H1 (cell line): ENCODE data around the gene BTBD7. TPM values are rescaled to one million over a fixed set of nuclear protein-coding genes. Genes with fewer than 3 reads are reported as not detected.

ENCODE experiments used
- CTCF ChIA-PET: fragments of 300-600 bp; sonication (Branson Sonifier 250); formaldehyde crosslinking; loops from one replicate; lab custom pipeline; 2021; ENCODE audit not compliant: partially characterized antibody; lab: Charles Lee
- POLR2A ChIA-PET: fragments of 300-600 bp; sonication (Branson Sonifier 250); formaldehyde crosslinking; loops from one replicate; lab custom pipeline; 2021; ENCODE audit warnings: inconsistent platforms; ENCODE audit not compliant: partially characterized antibody; lab: Charles Lee
- DNase-seq, 2 experiments: peaks; one replicate each; pipeline versions ENCODE4 v3.0.0 to v3.0.0-alpha.2; 2010 to 2022; ENCODE audit warnings: low spot score in 2 of 2, low read depth in 1 of 2, mixed read lengths in 1 of 2
- FAIRE-seq: peaks from 2 replicates; lab custom pipeline; 2011; peaks lifted over from hg19 to GRCh38; lab: Jason Lieb, UNC
- H2AFZ ChIP-seq: 2 replicates; pipeline ENCODE4 v1.8.1; 2012; ENCODE audit warnings: low read length, inconsistent platforms
- H2AK5ac ChIP-seq: 2 replicates; pipeline ENCODE4 v1.6.1; 2013; ENCODE audit warnings: low read depth, low read length
- H2BK120ac ChIP-seq: replicated peaks from 2 replicates; pipeline ENCODE3; 2013; ENCODE audit warnings: low read depth, low read length, inconsistent platforms
- H2BK12ac ChIP-seq: 2 replicates; pipeline ENCODE4 v1.6.1; 2013; ENCODE audit warnings: low read depth, low read length
- H2BK15ac ChIP-seq: 2 replicates; pipeline ENCODE4 v1.6.1; 2013; ENCODE audit warnings: low read length
- H2BK20ac ChIP-seq: 2 replicates; pipeline ENCODE4 v1.6.1; 2013; ENCODE audit warnings: low read length
- H2BK5ac ChIP-seq: 2 replicates; pipeline ENCODE4 v1.6.1; 2013; ENCODE audit warnings: low read depth, low read length
- H3K14ac ChIP-seq: 2 replicates; pipeline ENCODE4 v1.6.1; 2013; ENCODE audit warnings: inconsistent platforms; ENCODE audit not compliant: insufficient read length
- H3K18ac ChIP-seq: 2 replicates; pipeline ENCODE4 v1.6.1; 2013; ENCODE audit warnings: low read length; ENCODE audit errors: extremely low read depth
- H3K23ac ChIP-seq: 2 replicates; pipeline ENCODE4 v1.6.1; 2013; ENCODE audit warnings: inconsistent platforms; ENCODE audit not compliant: insufficient read length
- H3K23me2 ChIP-seq: 2 replicates; pipeline ENCODE4 v1.6.1; 2013; ENCODE audit warnings: low read depth, low read length
- H3K27ac ChIP-seq: 2 replicates; pipeline ENCODE4 v1.6.1; 2011; ENCODE audit warnings: low read depth, low read length, inconsistent platforms
- H3K27me3 ChIP-seq, 4 experiments: replicated peaks in 1 of 4; 1 replicate in 1 of 4; 2 replicates in 3 of 4; pipeline versions ENCODE4 v1.6.1 to v1.8.1; 2011 to 2013; ENCODE audit warnings: low read length in 3 of 4, mild to moderate bottlenecking in 3 of 4, inconsistent platforms in 2 of 4, mixed read lengths in 2 of 4, moderate library complexity in 1 of 4; ENCODE audit not compliant: control insufficient read depth in 3 of 4, insufficient read depth in 3 of 4; ENCODE audit errors: extremely low read depth in 1 of 4
- H3K36me3 ChIP-seq, 4 experiments: 2 replicates each; pipeline versions ENCODE4 v1.6.1 to v1.8.1; 2011 to 2013; ENCODE audit warnings: mild to moderate bottlenecking in 4 of 4, low read length in 3 of 4, moderate library complexity in 2 of 4, control low read depth in 1 of 4, inconsistent platforms in 1 of 4; ENCODE audit not compliant: insufficient read depth in 4 of 4, control insufficient read depth in 2 of 4
- H3K4ac ChIP-seq: replicated peaks from 2 replicates; pipeline ENCODE3; 2013; ENCODE audit warnings: low read length, low read depth, mixed read lengths, inconsistent platforms; ENCODE audit not compliant: insufficient read length
- H3K4me1 ChIP-seq, 4 experiments: replicated peaks in 1 of 4; 1 replicate in 1 of 4; 2 replicates in 3 of 4; pipeline versions ENCODE4 v1.6.1 to v1.8.1; 2011 to 2013; ENCODE audit warnings: low read length in 3 of 4, inconsistent platforms in 2 of 4, mixed read lengths in 1 of 4; ENCODE audit not compliant: insufficient read depth in 4 of 4, control insufficient read depth in 3 of 4
- H3K4me2 ChIP-seq, 2 experiments: 2 replicates each; pipeline versions ENCODE4 v1.6.1 to v1.8.1; 2011 to 2013; ENCODE audit warnings: low read depth in 2 of 2, low read length in 2 of 2, control low read depth in 1 of 2, inconsistent platforms in 1 of 2, mild to moderate bottlenecking in 1 of 2; ENCODE audit not compliant: insufficient read depth in 1 of 2
- H3K4me3 ChIP-seq, 4 experiments: fragments of 200-600, 300-600 bp in 1 of 4; sonication (generic), shearing (Covaris generic), sonication (Bioruptor Twin) in 1 of 4; 2 replicates each; pipeline versions ENCODE4 v1.5.1 to v1.8.1; 2011 to 2016; ENCODE audit warnings: low read length in 4 of 4, low read depth in 3 of 4, control low read depth in 2 of 4, inconsistent platforms in 2 of 4, mild to moderate bottlenecking in 2 of 4, mixed read lengths in 1 of 4, moderate library complexity in 1 of 4; ENCODE audit not compliant: insufficient read depth in 2 of 4; ENCODE audit errors: extremely low read depth in 1 of 4
- H3K56ac ChIP-seq: replicated peaks from 2 replicates; pipeline ENCODE3; 2013; ENCODE audit warnings: low read depth, mild to moderate bottlenecking, mixed read lengths, low read length, inconsistent platforms; ENCODE audit not compliant: insufficient read length
- H3K79me1 ChIP-seq: 2 replicates; pipeline ENCODE4 v1.6.1; 2013; ENCODE audit warnings: low read depth, low read length, control low read depth
- H3K79me2 ChIP-seq, 2 experiments: 2 replicates each; pipeline versions ENCODE4 v1.6.1 to v1.8.1; 2012 to 2013; ENCODE audit warnings: low read length in 2 of 2, mild to moderate bottlenecking in 2 of 2, inconsistent platforms in 1 of 2; ENCODE audit not compliant: insufficient read depth in 2 of 2, control insufficient read depth in 1 of 2
- H3K9ac ChIP-seq, 4 experiments: replicated peaks in 1 of 4; 1 replicate in 1 of 4; 2 replicates in 3 of 4; pipeline versions ENCODE4 v1.6.1 to v1.8.1; 2011 to 2013; ENCODE audit warnings: low read depth in 3 of 4, low read length in 3 of 4, control low read depth in 2 of 4, mild to moderate bottlenecking in 2 of 4, moderate library complexity in 2 of 4, inconsistent platforms in 1 of 4; ENCODE audit errors: extremely low read depth in 1 of 4
- H3K9me3 ChIP-seq, 2 experiments: 2 replicates each; pipeline versions ENCODE4 v1.6.1 to v1.8.1; 2012 to 2013; ENCODE audit warnings: mild to moderate bottlenecking in 2 of 2, moderate library complexity in 2 of 2, control low read depth in 1 of 2, inconsistent platforms in 1 of 2, low read depth in 1 of 2, low read length in 1 of 2, mixed read lengths in 1 of 2; ENCODE audit not compliant: insufficient read depth in 2 of 2
- H4K20me1 ChIP-seq, 2 experiments: replicated peaks in 1 of 2; 2 replicates each; pipeline versions ENCODE3 to v1.8.1; 2011 to 2013; ENCODE audit warnings: inconsistent platforms in 2 of 2, low read length in 2 of 2, mild to moderate bottlenecking in 1 of 2; ENCODE audit not compliant: insufficient read depth in 2 of 2, control insufficient read depth in 1 of 2
- H4K5ac ChIP-seq: 2 replicates; pipeline ENCODE4 v1.6.1; 2013; ENCODE audit warnings: low read length, low read depth, mixed read lengths, inconsistent platforms; ENCODE audit not compliant: insufficient read length
- H4K8ac ChIP-seq: 2 replicates; pipeline ENCODE4 v1.8.0; 2013; ENCODE audit warnings: mild to moderate bottlenecking, moderate library complexity, low read length, inconsistent platforms; ENCODE audit not compliant: insufficient read depth; ENCODE audit errors: extremely low read depth
- H4K91ac ChIP-seq: replicated peaks from 2 replicates; pipeline ENCODE3; 2013; ENCODE audit warnings: low read length, mixed read lengths, inconsistent platforms; ENCODE audit not compliant: insufficient read length
- ATF2 ChIP-seq: IDR thresholded peaks from 2 replicates; pipeline ENCODE4 v1.6.1; 2012; ENCODE audit warnings: low read length, inconsistent platforms
- BRCA1 ChIP-seq: IDR thresholded peaks from 2 replicates; pipeline ENCODE4 v1.6.1; 2012; ENCODE audit warnings: low read depth, low read length, improper control_type of control experiment
- CHD2 ChIP-seq: IDR thresholded peaks from 2 replicates; pipeline ENCODE4 v1.6.1; 2012; ENCODE audit warnings: low read length, improper control_type of control experiment
- GTF2F1 ChIP-seq: IDR thresholded peaks from 2 replicates; pipeline ENCODE4 v1.6.1; 2012; ENCODE audit warnings: low read depth, low read length, improper control_type of control experiment, borderline replicate concordance
- HDAC2 ChIP-seq, 2 experiments: fragments of 300-600 bp in 1 of 2; sonication (generic) in 1 of 2; IDR thresholded peaks; 2 replicates each; pipeline ENCODE4 v1.6.1; 2011 to 2012; ENCODE audit warnings: low read depth in 2 of 2, low read length in 2 of 2, mild to moderate bottlenecking in 2 of 2, moderate library complexity in 2 of 2, borderline replicate concordance in 1 of 2, inconsistent platforms in 1 of 2
- POLR2A ChIP-seq, 2 experiments: IDR thresholded peaks; 1 replicate in 1 of 2; 2 replicates in 1 of 2; pipeline ENCODE4 v1.6.1; 2011; ENCODE audit warnings: low read depth in 2 of 2, low read length in 2 of 2, mild to moderate bottlenecking in 2 of 2; ENCODE audit errors: control extremely low read depth in 1 of 2
- RXRA ChIP-seq: IDR thresholded peaks from 2 replicates; pipeline ENCODE4 v1.6.1; 2011; ENCODE audit warnings: low read depth, mild to moderate bottlenecking, low read length, moderate library complexity; ENCODE audit not compliant: insufficient read depth
- SAP30 ChIP-seq: fragments of 300-600 bp; sonication (generic); IDR thresholded peaks from 2 replicates; pipeline ENCODE4 v1.7.1; 2012; ENCODE audit warnings: low read length, moderate library complexity, mild to moderate bottlenecking, inconsistent platforms; ENCODE audit not compliant: insufficient read depth, insufficient replicate concordance
- SP2 ChIP-seq: IDR thresholded peaks from 2 replicates; pipeline ENCODE4 v1.6.1; 2012; ENCODE audit warnings: mild to moderate bottlenecking, low read length, inconsistent platforms
- SRF ChIP-seq: IDR thresholded peaks from 2 replicates; pipeline ENCODE4 v1.6.1; 2011; ENCODE audit warnings: mild to moderate bottlenecking, low read depth, low read length, moderate library complexity
- TAF7 ChIP-seq: optimal IDR thresholded peaks from 2 replicates; pipeline ENCODE3; 2011; ENCODE audit warnings: low read depth, mild to moderate bottlenecking, inconsistent platforms, low read length, moderate library complexity, borderline replicate concordance
- TCF12 ChIP-seq: IDR thresholded peaks from 2 replicates; pipeline ENCODE4 v1.6.1; 2011; ENCODE audit warnings: low read depth, mild to moderate bottlenecking, low read length
- ZNF274 ChIP-seq: IDR thresholded peaks from 2 replicates; pipeline ENCODE4 v1.7.0; 2012; ENCODE audit warnings: low read length, borderline replicate concordance; ENCODE audit errors: extremely low read depth
- WGBS, 2 experiments: shearing (Covaris generic) in 1 of 2; methylation state at CpG; one replicate each; pipeline versions ENCODE4 v1.1.6 to v1.1.7; 2013 to 2015; ENCODE audit warnings: low lambda C conversion rate in 2 of 2, mixed read lengths in 2 of 2, inconsistent platforms in 1 of 2, low coverage in 1 of 2, missing lambda C conversion rate in 1 of 2; ENCODE audit not compliant: insufficient replicate concordance in 2 of 2, insufficient coverage in 1 of 2, insufficient read length in 1 of 2; ENCODE audit errors: extremely low coverage in 1 of 2, missing lambda C conversion rate in 1 of 2; 5-methylcytosine and 5-hydroxymethylcytosine counted together
- polyA plus RNA-seq, 7 experiments: library from polyadenylated mRNA; depleted of rRNA in 3 of 7; stranded (reverse) in 5 of 7; unstranded in 2 of 7; fragments of >200 nt in 5 of 7; fragments of 200-250 nt in 2 of 7; gene quantifications; 1 replicate in 5 of 7; 2 replicates in 1 of 7; 4 replicates in 1 of 7; pipeline versions ENCODE4 v1.2.1 to v1.2.3, GENCODE V29; 2011 to 2013; ENCODE audit warnings: missing spikeins in 2 of 7, mixed read lengths in 2 of 7
- total RNA-seq: library from RNA; stranded (reverse); fragmentation: NEBNext Ultra II Directional; extraction: Animal tissue kit (Norgen Biotek cat#: 25700); gene quantifications from 2 replicates; pipeline ENCODE4 v1.2.1, GENCODE V29; 2021

The BTBD7 gene
- total and polyA plus RNA-seq, 2 of the 8 experiments (the other 6 are each of a cell fraction or from before 2014, with no cell fraction given): 12.1 to 46.1 TPM

- 89% methylated on average over 6 of the region's 6 CpGs; no CpG with 5 or more reads in 1 of the 2 experiments for WGBS, 2 experiments
- TF ChIP-seq CHD2: no peak
- no peak for TF ChIP-seq RXRA
- no peak for TF ChIP-seq ATF2
- TF ChIP-seq TCF12: no peak
- no peak for TF ChIP-seq SRF
- no peak for TF ChIP-seq HDAC2 (IDR thresholded peaks at IDR 0.05; ENCODE audit: borderline replicate concordance in 1 of 2, low read depth in 2 of 2, low read length in 2 of 2)
- TF ChIP-seq TAF7: no peak
- TF ChIP-seq ZNF274: no peak
- TF ChIP-seq POLR2A (IDR thresholded peaks at IDR 0.05; ENCODE audit: control extremely low read depth in 1 of 2, low read depth in 2 of 2, low read length in 2 of 2): no peak
- TF ChIP-seq SAP30: no peak
- no peak for TF ChIP-seq SP2
- TF ChIP-seq BRCA1: no peak
- TF ChIP-seq GTF2F1: no peak
Measured at GRCh38 chr14:93271111-93271510, 61.7 kb downstream of the BTBD7 start.

More at GRCh38 chr14:93271111-93271510, 61.7 kb downstream of the BTBD7 start:
- no peaks in the 10 kb centered on the region for H3K27me3 ChIP-seq
- peaks cover 0 to 3% of the 10 kb centered on the region in 2 experiments; a peak in 2 of 4 replicates for H3K79me2 ChIP-seq
- no peak overlapping the region for H2AK5ac ChIP-seq
- H3K4me2 ChIP-seq: no peak overlapping the region
- H3K27ac ChIP-seq: no peak overlapping the region
- no peak overlapping the region for H2BK5ac ChIP-seq
- DNase-seq: no peak
- no peak overlapping the region for H2BK15ac ChIP-seq
- H3K23me2 ChIP-seq: no peaks in the 10 kb centered on the region; the same call in 1 of the 2 replicates
- POLR2A ChIA-PET: no interaction called here
- H3K18ac ChIP-seq: no peak overlapping the region
- no peak overlapping the region for H4K91ac ChIP-seq
- CTCF ChIA-PET: interaction anchor here (0.7 to 1.9 kb wide), 3 partner anchors 9 to 63 kb away, joined by 3 to 5 read pairs (median 4); no protein-coding TSS in a partner anchor
- no peak overlapping the region for H2BK12ac ChIP-seq
- H3K9ac ChIP-seq: no peak overlapping the region
- peaks cover 3% of the 10 kb centered on the region; the same call in 1 of the 2 replicates for H3K79me1 ChIP-seq
- no peak overlapping the region for H2BK120ac ChIP-seq
- no peak overlapping the region for H3K56ac ChIP-seq
- no peak overlapping the region for H2BK20ac ChIP-seq
- no peak for FAIRE-seq
- no peak overlapping the region for H2AFZ ChIP-seq
- H3K4ac ChIP-seq: no peak overlapping the region
- H3K14ac ChIP-seq: no peak overlapping the region
- peaks cover 0 to 2% of the 10 kb centered on the region in 2 experiments for H4K20me1 ChIP-seq
- H3K36me3 ChIP-seq: peaks cover 0 to 2% (median 0%) of the 10 kb centered on the region in 4 experiments; a peak in 1 of 8 replicates
- H4K8ac ChIP-seq: no peak overlapping the region
- no peaks in the 10 kb centered on the region for H3K9me3 ChIP-seq
- H3K4me1 ChIP-seq: no peaks in the 10 kb centered on the region
- no peak overlapping the region for H3K4me3 ChIP-seq
- H4K5ac ChIP-seq: no peak overlapping the region
- no peak overlapping the region for H3K23ac ChIP-seq
